IPS-NIHi7 (cell line): ENCODE data around the gene VAV3.
"Not testable (repeated sequence)": the region's sequence is repeated elsewhere in the genome, so short reads cannot be mapped to it uniquely, and the experiment has no call there.

ENCODE experiments used
- DNase-seq: peaks from one replicate; pipeline ENCODE4 v3.0.0; 2012; ENCODE audit warnings: mixed read lengths; ENCODE audit errors: extremely low spot score

VAV3 gene

GRCh38 chr1:107894605-107895004, 70.4 kb downstream of the VAV3 start:
- DNase-seq = no peak

- DNase-seq = not testable (repeated sequence)
Measured at GRCh38 chr1:107893350-107893749, 71.6 kb downstream of the VAV3 start.

GRCh38 chr1:107889524-107889923, 75.5 kb downstream of the VAV3 start:
- DNase-seq = no peak

- no peak for DNase-seq
Measured at GRCh38 chr1:107883562-107883961, 81.4 kb downstream of the VAV3 start.

- DNase-seq = no peak
Measured at GRCh38 chr1:107879927-107880326, 85.1 kb downstream of the VAV3 start.

- DNase-seq = no peak
Measured at GRCh38 chr1:107879346-107879745, 85.6 kb downstream of the VAV3 start.

- DNase-seq = no peak
Measured at GRCh38 chr1:107877745-107878144, 87.2 kb downstream of the VAV3 start.

- DNase-seq = no peak
Measured at GRCh38 chr1:107877092-107877491, 87.9 kb downstream of the VAV3 start.

- no peak for DNase-seq
Measured at GRCh38 chr1:107875689-107876088, 89.3 kb downstream of the VAV3 start.

- no peak for DNase-seq
Measured at GRCh38 chr1:107874221-107874620, 90.8 kb downstream of the VAV3 start.

- no peak for DNase-seq
Measured at GRCh38 chr1:107871687-107872395, 93.1 kb downstream of the VAV3 start.

- DNase-seq = no peak
Measured at GRCh38 chr1:107871259-107871658, 93.7 kb downstream of the VAV3 start.

GRCh38 chr1:107870696-107871095, 94.3 kb downstream of the VAV3 start:
- no peak for DNase-seq

- no peak for DNase-seq
Measured at GRCh38 chr1:107867897-107868296, 97.1 kb downstream of the VAV3 start.

GRCh38 chr1:107867422-107867821, 97.6 kb downstream of the VAV3 start:
- peak; percentile 66 for DNase-seq

GRCh38 chr1:107866870-107867269, 98.1 kb downstream of the VAV3 start:
- DNase-seq = no peak

GRCh38 chr1:107865627-107866026, 99.4 kb downstream of the VAV3 start:
- no peak for DNase-seq

- DNase-seq = no peak
Measured at GRCh38 chr1:107863342-107863741, 101.6 kb downstream of the VAV3 start.

- DNase-seq = no peak
Measured at GRCh38 chr1:107862064-107862463, 102.9 kb downstream of the VAV3 start.

GRCh38 chr1:107858323-107858722, 106.7 kb downstream of the VAV3 start:
- no peak for DNase-seq

- DNase-seq = no peak
Measured at GRCh38 chr1:107851418-107851817, 113.6 kb downstream of the VAV3 start.

GRCh38 chr1:107844541-107845194, 120.3 kb downstream of the VAV3 start:
- DNase-seq = not testable (repeated sequence)

- DNase-seq = no peak
Measured at GRCh38 chr1:107843989-107844388, 121.0 kb downstream of the VAV3 start.

- no peak for DNase-seq
Measured at GRCh38 chr1:107842241-107842640, 122.7 kb downstream of the VAV3 start.
